ENCODE data around the gene IFTAP. TPM values are rescaled to one million over a fixed set of nuclear protein-coding genes. Genes with fewer than 3 reads are reported as not detected.

IFTAP gene
- total and polyA plus RNA-seq, 2 of the 13 experiments (the other 11 are each of a cell fraction or from before 2014, with no cell fraction given) = 11.3 to 29.4 TPM

GRCh38 chr11:36657610-36658267, 63.4 kb downstream of the IFTAP start:
- Histone ChIP-seq H3K4me2 (ENCODE audit: low read depth, low read length) (no peak overlapping the region), H2AFZ (ENCODE audit: low read length) (no peak overlapping the region), H3K9me3 (ENCODE audit: low read length) (peaks cover 8% of the 10 kb centered on the region), H3K36me3 (replicated peaks in 1 of 2; ENCODE audit: control insufficient read depth in 1 of 2, insufficient read depth in 2 of 2, low read length in 2 of 2) (no peaks in the 10 kb centered on the region), H3K79me2 (ENCODE audit: insufficient read depth, low read length) (no peaks in the 10 kb centered on the region), H3K27ac (ENCODE audit: extremely low read length, insufficient read depth, low read length) (no peak overlapping the region), H3K9ac (ENCODE audit: insufficient read depth, low read depth, low read length) (no peak overlapping the region), H4K20me1 (ENCODE audit: insufficient read depth, low read length) (no peaks in the 10 kb centered on the region), H3K4me1 (ENCODE audit: insufficient read depth, low read length) (no peaks in the 10 kb centered on the region), H3K27me3 (ENCODE audit: control insufficient read depth in 1 of 2, insufficient read depth in 2 of 2, low read length in 2 of 2) (peaks cover 0 to 1% of the 10 kb centered on the region in 2 experiments; a peak in 1 of 5 replicates), H3K4me3 (replicated peaks in 1 of 3; ENCODE audit: insufficient read depth in 1 of 3, low read depth in 2 of 3, low read length in 3 of 3) (no peak overlapping the region)
- WGBS (ENCODE audit: low lambda C conversion rate) = 80% methylated on average over 6 of the region's 6 CpGs
- ATAC-seq (no peak), FAIRE-seq (no peak), DNase-seq (ENCODE audit: low spot score) (no peak)
- POLR2A ChIA-PET = no interaction called here
- TF ChIP-seq ZFP1 (CRISPR knock-in tag; IDR thresholded peaks at IDR 0.05) (no peak), CAMTA2 (CRISPR knock-in tag; IDR thresholded peaks at IDR 0.05; ENCODE audit: borderline replicate concordance) (no peak), ZNF598 (CRISPR knock-in tag; IDR thresholded peaks at IDR 0.05; ENCODE audit: borderline replicate concordance) (no peak), KLF15 (CRISPR knock-in tag; IDR thresholded peaks at IDR 0.05; ENCODE audit: borderline replicate concordance) (no peak), ZFP37 (CRISPR knock-in tag; IDR thresholded peaks at IDR 0.05; ENCODE audit: borderline replicate concordance) (no peak), FOXP4 (CRISPR knock-in tag; IDR thresholded peaks at IDR 0.05) (no peak), ZNF296 (CRISPR knock-in tag; conservative IDR thresholded peaks at IDR 0.05) (no peak), ZNF777 (CRISPR knock-in tag; IDR thresholded peaks at IDR 0.05) (no peak), ASH2L (IDR thresholded peaks at IDR 0.05; ENCODE audit: insufficient read length, low read depth, low read length) (no peak), FLYWCH1 (CRISPR knock-in tag; IDR thresholded peaks at IDR 0.05) (no peak), PCBP2 (optimal IDR thresholded peaks at IDR 0.05; ENCODE audit: low read depth, low read length, poor library complexity, severe bottlenecking) (no peak), RBM22 (optimal IDR thresholded peaks at IDR 0.05; ENCODE audit: low read length) (no peak), GABPA (IDR thresholded peaks at IDR 0.05; ENCODE audit: low read depth, low read length) (no peak), GABPA (CRISPR knock-in tag; IDR thresholded peaks at IDR 0.05; ENCODE audit: low read depth) (no peak), KLF13 (CRISPR knock-in tag; IDR thresholded peaks at IDR 0.05) (no peak), DNMT3B (CRISPR knock-in tag; conservative IDR thresholded peaks at IDR 0.05) (no peak), NRL (CRISPR knock-in tag; IDR thresholded peaks at IDR 0.05; ENCODE audit: borderline replicate concordance) (no peak), ZNF839 (CRISPR knock-in tag; IDR thresholded peaks at IDR 0.05; ENCODE audit: borderline replicate concordance) (no peak), ZFAT (CRISPR knock-in tag; conservative IDR thresholded peaks at IDR 0.05) (no peak), KDM6A (CRISPR knock-in tag; IDR thresholded peaks at IDR 0.05; ENCODE audit: low read depth) (no peak)
- TF ChIP-seq, protein P1, sequence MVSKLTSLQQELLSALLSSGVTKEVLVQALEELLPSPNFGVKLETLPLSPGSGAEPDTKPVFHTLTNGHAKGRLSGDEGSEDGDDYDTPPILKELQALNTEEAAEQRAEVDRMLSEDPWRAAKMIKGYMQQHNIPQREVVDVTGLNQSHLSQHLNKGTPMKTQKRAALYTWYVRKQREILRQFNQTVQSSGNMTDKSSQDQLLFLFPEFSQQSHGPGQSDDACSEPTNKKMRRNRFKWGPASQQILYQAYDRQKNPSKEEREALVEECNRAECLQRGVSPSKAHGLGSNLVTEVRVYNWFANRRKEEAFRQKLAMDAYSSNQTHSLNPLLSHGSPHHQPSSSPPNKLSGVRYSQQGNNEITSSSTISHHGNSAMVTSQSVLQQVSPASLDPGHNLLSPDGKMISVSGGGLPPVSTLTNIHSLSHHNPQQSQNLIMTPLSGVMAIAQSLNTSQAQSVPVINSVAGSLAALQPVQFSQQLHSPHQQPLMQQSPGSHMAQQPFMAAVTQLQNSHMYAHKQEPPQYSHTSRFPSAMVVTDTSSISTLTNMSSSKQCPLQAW (CRISPR knock-in tag; IDR thresholded peaks at IDR 0.05) = no peak
- intact Hi-C loops (cut with micrococcal nuclease; ENCODE audit: unreplicated experiment) = no loop called here
- CTCF ChIA-PET (ENCODE audit: low intra/inter-chr PET ratio, low total read pairs) = no interaction called here
- no TSS peak for BruUV-seq (replicated peaks)
- in situ Hi-C loops (cut with HindIII; ENCODE audit: extremely low pct_ligation_motif_present, low pct_unique_long_range_greater_than_20kb) = no loop called here

Measured in HepG2 (cell line).